ENCODE data around the gene TRAPPC8.
A peak's percentile ranks its signal among the peaks of the same experiment; 100 is the strongest.

The TRAPPC8 gene, protein sequence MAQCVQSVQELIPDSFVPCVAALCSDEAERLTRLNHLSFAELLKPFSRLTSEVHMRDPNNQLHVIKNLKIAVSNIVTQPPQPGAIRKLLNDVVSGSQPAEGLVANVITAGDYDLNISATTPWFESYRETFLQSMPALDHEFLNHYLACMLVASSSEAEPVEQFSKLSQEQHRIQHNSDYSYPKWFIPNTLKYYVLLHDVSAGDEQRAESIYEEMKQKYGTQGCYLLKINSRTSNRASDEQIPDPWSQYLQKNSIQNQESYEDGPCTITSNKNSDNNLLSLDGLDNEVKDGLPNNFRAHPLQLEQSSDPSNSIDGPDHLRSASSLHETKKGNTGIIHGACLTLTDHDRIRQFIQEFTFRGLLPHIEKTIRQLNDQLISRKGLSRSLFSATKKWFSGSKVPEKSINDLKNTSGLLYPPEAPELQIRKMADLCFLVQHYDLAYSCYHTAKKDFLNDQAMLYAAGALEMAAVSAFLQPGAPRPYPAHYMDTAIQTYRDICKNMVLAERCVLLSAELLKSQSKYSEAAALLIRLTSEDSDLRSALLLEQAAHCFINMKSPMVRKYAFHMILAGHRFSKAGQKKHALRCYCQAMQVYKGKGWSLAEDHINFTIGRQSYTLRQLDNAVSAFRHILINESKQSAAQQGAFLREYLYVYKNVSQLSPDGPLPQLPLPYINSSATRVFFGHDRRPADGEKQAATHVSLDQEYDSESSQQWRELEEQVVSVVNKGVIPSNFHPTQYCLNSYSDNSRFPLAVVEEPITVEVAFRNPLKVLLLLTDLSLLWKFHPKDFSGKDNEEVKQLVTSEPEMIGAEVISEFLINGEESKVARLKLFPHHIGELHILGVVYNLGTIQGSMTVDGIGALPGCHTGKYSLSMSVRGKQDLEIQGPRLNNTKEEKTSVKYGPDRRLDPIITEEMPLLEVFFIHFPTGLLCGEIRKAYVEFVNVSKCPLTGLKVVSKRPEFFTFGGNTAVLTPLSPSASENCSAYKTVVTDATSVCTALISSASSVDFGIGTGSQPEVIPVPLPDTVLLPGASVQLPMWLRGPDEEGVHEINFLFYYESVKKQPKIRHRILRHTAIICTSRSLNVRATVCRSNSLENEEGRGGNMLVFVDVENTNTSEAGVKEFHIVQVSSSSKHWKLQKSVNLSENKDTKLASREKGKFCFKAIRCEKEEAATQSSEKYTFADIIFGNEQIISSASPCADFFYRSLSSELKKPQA (N-terminal part only)

DNA sequence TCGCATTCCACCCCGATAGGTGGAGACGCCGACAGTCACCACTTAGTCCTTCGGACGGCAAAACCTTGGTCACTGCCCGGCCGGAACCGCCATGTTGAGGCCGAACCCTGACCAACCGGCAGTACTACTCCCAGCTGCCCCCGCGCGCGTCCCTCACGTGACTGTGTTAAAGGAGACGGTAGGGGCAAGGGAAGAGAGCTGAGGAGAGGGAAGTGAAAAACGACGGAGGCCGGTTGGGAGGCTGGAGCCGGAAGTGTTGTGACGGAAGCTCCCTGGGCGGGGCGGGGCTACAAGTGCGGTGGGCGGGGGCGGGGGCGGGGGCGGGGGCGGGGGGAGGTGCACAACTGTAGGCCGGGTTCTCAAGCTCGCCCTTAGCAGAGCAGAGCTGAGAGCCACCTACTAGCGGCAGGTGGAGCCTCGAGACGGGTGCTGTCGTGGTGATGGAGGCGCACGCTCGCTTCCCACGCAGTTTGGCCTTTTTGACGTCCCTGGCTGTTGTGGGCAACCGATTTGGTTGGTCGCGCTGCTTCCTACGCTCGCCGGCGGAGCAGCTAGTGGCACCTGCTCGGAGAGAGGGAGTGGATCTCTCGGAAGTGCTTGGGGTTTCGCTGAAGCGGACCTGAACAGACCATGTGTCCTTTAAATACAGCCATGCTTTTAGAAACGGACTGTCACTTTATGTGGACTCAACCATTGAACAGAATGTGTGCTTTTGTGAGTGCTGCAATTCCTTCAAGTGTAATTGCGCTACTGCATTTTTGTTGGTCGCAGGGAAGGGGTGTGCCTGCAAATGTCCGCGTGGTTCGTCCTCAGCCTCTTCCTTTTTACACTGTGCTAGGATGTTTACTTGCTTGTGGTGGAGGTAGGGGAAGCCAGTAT lies at the start of gene TRAPPC8:
Gene TRAPPC8, minus strand, starts transcription at position 130 of the 879 bp plus-strand sequence. CDS start 364 bp downstream, outside the sequence.
- DNase-seq (ENCODE audit: low read depth) = peak; percentile 98
- peak within 1 kb of the TSS; percentile 90 for H3K4me3 ChIP-seq (ENCODE audit: low read length)
- TF ChIP-seq, protein P1, sequence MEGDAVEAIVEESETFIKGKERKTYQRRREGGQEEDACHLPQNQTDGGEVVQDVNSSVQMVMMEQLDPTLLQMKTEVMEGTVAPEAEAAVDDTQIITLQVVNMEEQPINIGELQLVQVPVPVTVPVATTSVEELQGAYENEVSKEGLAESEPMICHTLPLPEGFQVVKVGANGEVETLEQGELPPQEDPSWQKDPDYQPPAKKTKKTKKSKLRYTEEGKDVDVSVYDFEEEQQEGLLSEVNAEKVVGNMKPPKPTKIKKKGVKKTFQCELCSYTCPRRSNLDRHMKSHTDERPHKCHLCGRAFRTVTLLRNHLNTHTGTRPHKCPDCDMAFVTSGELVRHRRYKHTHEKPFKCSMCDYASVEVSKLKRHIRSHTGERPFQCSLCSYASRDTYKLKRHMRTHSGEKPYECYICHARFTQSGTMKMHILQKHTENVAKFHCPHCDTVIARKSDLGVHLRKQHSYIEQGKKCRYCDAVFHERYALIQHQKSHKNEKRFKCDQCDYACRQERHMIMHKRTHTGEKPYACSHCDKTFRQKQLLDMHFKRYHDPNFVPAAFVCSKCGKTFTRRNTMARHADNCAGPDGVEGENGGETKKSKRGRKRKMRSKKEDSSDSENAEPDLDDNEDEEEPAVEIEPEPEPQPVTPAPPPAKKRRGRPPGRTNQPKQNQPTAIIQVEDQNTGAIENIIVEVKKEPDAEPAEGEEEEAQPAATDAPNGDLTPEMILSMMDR (conservative IDR thresholded peaks at IDR 0.05; ENCODE audit: low read length) = no peak

GRCh38 chr18:31990823-31991222 lies 47.9 kb upstream of the TRAPPC8 start:
- DNase-seq (ENCODE audit: low read depth) = no peak
- TF ChIP-seq, protein P1 (conservative IDR thresholded peaks at IDR 0.05; ENCODE audit: low read length) = no peak
- no peak overlapping the region for H3K4me3 ChIP-seq (ENCODE audit: low read length)

- TF ChIP-seq, protein P1 (conservative IDR thresholded peaks at IDR 0.05; ENCODE audit: low read length) = no peak
- H3K4me3 ChIP-seq (ENCODE audit: low read length) = no peak overlapping the region
- DNase-seq (ENCODE audit: low read depth) = no peak
Measured at GRCh38 chr18:31983976-31984375, 41.0 kb upstream of the TRAPPC8 start.

DNA sequence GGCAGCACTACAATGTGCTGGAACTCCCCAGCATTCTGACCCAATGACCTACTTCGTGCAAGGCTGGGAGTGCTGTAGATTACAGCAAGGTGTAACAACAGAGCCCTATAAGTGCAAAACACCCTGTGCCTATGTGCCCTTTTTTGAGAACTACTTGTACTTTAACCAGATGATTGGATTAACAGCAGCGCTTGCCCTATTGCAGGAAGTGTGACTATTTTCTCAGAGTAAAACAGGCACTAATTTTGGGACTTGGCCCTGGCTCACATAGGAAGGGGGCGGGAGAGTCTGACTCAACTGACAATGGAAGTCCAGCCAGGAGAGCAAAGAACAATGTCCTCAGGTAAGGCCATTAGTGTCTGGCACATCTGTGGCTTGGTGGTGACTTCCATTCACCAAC lies 40.1 kb upstream of the TRAPPC8 start:
- no peak for DNase-seq (ENCODE audit: low read depth)
- TF ChIP-seq, protein P1 (conservative IDR thresholded peaks at IDR 0.05; ENCODE audit: low read length) = no peak
- H3K4me3 ChIP-seq (ENCODE audit: low read length) = no peak overlapping the region

- DNase-seq (ENCODE audit: low read depth) = no peak
- H3K4me3 ChIP-seq (ENCODE audit: low read length) = no peak overlapping the region
- TF ChIP-seq, protein P1 (conservative IDR thresholded peaks at IDR 0.05; ENCODE audit: low read length) = no peak
Measured at GRCh38 chr18:31980863-31981262, 37.9 kb upstream of the TRAPPC8 start.

- DNase-seq (ENCODE audit: low read depth) = no peak
- no peak overlapping the region for H3K4me3 ChIP-seq (ENCODE audit: low read length)
- TF ChIP-seq, protein P1 (conservative IDR thresholded peaks at IDR 0.05; ENCODE audit: low read length) = no peak
Measured at GRCh38 chr18:31979714-31980113, 36.8 kb upstream of the TRAPPC8 start.

All from AG10803 (cell line).